AG09309 (cell line): ENCODE data around the gene HERC6.

Source experiments
- DNase-seq: peaks from one replicate; pipeline ENCODE4 v3.0.0-alpha.2; 2010; ENCODE audit warnings: low read depth
- H3K4me3 ChIP-seq: 2 replicates; pipeline ENCODE4 v1.5.1; 2011; ENCODE audit warnings: mild to moderate bottlenecking, low read depth, low read length, moderate library complexity; ENCODE audit not compliant: control insufficient read depth
- TF ChIP-seq, protein P1 (sequence below): IDR thresholded peaks from 2 replicates; pipeline ENCODE4 v1.5.1; 2011; ENCODE audit warnings: mild to moderate bottlenecking, low read depth, low read length, inconsistent platforms; ENCODE audit not compliant: insufficient read depth, control insufficient read depth; ENCODE audit errors: missing control alignments

The HERC6 gene

DNA sequence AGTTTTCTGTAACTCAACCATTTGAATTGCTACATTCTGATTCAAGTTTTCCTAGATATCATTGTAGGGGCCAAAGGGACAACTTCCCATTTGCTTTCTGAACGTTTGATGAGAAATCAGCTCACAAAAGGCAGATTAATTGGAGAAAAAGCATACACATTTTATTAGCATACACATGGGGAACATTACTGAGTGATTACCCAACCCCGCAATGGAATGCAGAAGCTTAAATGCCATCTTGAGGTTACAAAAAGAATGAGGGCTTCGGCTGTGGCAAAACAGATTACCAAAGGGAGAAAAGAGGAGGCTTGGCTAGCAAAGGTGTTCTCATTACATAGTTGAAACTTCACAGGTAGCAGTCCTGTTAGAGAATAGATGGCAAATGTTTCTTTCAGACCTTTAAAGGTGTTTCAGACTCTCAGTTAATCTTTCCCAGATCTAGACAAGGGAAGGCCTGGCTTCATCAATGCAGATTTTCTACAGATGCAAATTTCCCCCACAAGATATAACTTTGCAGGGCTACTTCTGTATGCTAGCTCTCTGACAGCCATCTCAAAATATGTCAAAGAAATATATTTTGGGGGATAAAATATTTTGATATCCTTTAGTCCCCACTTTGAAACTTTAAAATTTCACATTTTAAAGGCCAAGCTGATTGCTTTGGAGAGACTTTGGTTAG, 26.5 kb upstream of the HERC6 start:
- TF ChIP-seq, protein P1, sequence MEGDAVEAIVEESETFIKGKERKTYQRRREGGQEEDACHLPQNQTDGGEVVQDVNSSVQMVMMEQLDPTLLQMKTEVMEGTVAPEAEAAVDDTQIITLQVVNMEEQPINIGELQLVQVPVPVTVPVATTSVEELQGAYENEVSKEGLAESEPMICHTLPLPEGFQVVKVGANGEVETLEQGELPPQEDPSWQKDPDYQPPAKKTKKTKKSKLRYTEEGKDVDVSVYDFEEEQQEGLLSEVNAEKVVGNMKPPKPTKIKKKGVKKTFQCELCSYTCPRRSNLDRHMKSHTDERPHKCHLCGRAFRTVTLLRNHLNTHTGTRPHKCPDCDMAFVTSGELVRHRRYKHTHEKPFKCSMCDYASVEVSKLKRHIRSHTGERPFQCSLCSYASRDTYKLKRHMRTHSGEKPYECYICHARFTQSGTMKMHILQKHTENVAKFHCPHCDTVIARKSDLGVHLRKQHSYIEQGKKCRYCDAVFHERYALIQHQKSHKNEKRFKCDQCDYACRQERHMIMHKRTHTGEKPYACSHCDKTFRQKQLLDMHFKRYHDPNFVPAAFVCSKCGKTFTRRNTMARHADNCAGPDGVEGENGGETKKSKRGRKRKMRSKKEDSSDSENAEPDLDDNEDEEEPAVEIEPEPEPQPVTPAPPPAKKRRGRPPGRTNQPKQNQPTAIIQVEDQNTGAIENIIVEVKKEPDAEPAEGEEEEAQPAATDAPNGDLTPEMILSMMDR: no peak
- DNase-seq: peak; percentile 64
- no peak overlapping the region for H3K4me3 ChIP-seq

DNA sequence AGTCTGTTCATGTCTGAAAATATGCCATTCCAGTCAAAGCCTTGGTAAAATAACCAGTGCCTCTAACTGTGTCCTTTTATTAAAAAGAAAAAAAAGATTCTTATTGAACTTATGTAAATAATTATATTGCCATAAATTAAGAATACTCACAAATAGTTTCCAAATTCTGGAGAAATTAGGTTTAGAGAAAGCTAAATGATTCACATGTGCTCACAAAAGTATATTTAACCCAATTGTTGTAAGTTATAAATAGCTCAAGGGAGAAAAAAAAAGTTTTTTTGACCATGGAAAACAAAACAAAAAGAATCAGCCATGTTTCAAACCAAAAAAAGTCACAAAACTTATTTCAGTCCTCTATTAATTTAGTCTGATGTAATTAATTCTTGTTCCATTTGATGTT, 25.3 kb upstream of the HERC6 start:
- no peak overlapping the region for H3K4me3 ChIP-seq
- no peak for DNase-seq
- TF ChIP-seq, protein P1: no peak

DNA sequence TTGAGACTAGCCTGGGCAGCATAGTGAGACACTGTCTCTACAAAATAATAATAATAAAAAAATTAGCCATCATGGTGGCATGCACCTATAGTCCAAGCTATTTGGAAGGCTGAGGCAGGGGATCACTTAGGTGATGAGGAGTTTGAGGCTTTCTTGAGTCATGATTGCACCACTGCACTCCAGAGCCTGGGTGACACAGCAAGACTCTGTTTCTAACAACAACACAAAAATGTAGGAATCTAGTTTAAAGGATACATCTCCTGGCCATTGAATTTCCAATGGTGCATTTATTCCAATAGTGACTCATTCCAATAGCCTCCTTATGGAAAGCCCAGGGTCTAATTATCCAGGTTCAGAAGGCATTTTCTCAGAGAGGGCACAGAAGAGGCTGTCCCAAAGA, 21.9 kb upstream of the HERC6 start:
- DNase-seq: no peak
- TF ChIP-seq, protein P1: no peak
- no peak overlapping the region for H3K4me3 ChIP-seq

DNA sequence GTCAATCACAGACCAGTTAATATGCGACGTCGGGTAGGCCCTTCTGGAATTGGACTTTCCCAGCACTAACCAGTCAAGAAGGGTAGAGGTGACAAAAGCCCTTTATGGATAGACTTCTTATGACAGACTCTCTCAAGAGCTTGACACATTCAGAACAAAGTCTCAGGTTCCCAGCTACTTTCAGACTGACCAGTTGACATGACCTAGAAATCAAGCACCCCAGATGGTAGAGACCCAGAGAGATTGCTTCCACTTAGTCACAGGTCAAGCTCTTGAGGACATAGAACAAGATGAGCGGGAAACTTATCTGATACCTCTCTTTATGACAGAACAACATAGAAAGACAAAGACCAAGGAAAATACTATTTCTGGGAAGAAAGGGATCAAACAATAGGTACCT, 21.4 kb upstream of the HERC6 start:
- no peak overlapping the region for H3K4me3 ChIP-seq
- no peak for DNase-seq
- TF ChIP-seq, protein P1: no peak

DNA sequence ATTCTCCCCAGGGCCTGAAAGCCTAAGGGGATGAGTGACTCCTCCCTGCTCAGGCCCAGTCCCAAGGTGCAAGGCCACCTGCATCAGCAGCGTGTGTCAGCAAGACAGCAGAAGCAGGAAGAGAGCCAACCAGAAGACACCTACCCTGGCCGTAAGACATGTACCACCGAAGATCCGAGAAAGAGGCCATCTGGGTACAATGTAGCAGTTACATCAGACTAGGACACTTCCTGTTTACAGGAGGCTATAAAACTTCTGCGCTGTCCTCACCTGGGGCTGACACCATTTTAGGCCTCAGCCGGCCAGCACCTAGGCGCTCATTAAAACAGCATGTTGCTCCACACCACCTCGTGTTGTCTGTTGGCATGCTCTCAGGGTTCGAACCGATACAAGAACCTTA, 19.1 kb upstream of the HERC6 start:
- DNase-seq: no peak
- TF ChIP-seq, protein P1: no peak
- no peak overlapping the region for H3K4me3 ChIP-seq

DNA sequence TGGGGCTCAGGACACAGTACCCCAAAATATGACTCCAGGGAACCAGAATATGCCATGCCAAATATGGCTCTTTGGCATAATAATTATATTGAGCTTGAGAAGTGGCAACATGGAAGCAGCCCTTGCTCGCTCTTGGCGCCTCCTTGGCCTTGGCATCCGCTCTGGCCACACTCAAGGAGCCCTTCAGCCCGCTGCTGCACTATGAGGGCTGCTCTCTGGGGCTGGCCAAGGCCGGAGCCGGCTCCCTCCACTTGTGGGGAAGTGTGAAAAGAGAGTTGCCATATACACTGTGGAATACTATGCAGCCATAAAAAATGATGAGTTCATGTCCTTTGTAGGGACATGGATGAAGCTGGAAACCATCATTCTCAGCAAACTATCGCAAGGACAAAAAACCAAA, 18.4 kb upstream of the HERC6 start:
- TF ChIP-seq, protein P1: no peak
- DNase-seq: no peak

More for the DNA sequence above, 18.4 kb upstream of the HERC6 start:
- H3K4me3 ChIP-seq: no peak overlapping the region
